Measurements from ENCODE around the gene LCLAT1.

Gene LCLAT1

DNA sequence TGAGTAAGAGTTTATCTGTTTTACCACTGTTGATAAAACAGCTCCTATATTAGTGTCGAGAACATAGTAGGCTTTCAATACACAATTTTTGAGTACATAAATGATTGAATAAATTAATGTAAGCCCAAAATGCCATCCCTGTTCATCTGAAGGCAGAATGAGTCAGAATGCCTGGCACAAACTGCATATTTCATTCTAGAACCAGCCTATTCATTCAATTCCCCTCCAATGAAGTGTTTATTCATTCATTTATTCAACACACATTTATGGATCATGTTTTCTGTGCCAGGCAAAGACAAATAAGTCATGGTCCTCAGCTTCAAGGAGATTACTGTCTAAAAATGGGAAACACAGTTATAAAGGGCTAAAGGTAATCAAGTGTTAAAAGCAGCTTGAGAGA, 22.8 kb upstream of the LCLAT1 start:
- DNase-seq = no peak

GRCh38 chr2:30425326-30425725, 21.7 kb upstream of the LCLAT1 start:
- DNase-seq = no peak

DNA sequence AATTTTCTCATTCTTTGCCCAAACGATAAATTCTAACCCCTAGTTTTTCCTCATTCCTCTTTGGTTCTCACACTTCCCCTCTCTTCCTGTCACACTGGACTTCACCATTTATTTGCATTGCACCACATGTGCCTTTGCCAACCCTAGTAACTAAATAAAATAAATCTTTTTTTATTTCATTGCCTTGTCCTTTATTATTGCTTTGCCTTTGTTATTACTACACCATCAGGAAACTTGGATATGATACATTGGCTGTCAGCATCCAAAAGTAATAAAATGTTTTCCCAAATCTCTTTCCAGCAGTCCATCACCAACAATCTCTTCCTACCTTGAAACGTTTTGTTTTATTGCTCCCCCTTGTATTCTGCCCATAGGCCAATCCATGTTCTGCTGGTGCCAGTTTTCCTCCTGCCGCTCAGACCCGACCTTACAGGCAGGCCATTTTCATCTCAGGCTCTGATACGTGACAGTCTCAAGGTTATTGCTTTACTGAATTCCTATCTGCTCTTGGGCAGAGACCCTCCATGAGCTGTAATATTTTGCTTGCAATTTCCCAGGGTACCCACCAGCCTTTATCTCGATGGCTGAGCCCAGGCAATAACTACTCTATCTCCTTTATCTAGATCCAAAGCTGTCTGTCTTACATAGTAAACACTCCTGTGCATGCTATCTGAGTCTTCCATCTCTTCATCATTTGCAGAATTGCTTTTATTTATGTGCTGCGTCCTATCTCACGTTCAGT, 19.3 kb upstream of the LCLAT1 start:
- DNase-seq = no peak

- DNase-seq = no peak
Measured at GRCh38 chr2:30428348-30428662, 18.7 kb upstream of the LCLAT1 start.

GRCh38 chr2:30428827-30429461, 18.1 kb upstream of the LCLAT1 start:
- no peak for DNase-seq

DNA sequence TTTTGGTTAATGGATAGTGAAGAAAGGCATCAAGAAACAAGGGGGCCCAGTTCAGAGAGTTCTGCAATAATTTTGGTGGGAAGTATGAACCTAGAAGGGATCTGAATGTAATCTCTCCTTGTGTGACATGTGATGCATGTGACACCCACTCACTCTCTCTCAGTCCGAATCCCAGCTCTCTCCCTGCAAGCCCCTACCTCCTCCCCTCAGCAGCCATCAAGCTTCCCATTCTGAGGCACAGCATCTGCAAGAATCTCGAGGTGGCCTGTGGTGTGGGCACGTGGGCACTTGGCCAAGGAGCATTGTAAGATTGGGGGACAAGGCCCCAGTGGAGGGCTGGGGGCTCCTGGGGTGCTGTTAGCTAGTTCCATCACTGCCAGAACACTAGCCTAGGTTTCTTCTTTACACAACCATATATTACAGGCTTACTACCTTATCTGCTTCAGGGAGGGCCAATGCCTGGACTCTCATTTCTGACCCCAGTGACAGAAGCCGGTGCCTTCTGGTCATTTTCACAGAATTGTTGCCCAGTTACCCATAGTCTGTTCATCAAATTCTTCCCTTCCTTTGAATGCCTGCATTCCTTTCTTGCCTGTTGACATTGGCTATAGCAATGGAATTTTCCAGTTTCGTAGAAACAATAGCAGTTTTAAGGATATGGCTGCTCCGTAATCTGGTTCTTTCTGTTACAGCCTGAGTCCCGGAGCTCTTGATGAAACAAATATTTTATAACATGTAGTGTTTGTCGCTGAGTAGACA, 13.3 kb upstream of the LCLAT1 start:
- no peak for DNase-seq

- DNase-seq = no peak
Measured at GRCh38 chr2:30434708-30435107, 12.3 kb upstream of the LCLAT1 start.

DNA sequence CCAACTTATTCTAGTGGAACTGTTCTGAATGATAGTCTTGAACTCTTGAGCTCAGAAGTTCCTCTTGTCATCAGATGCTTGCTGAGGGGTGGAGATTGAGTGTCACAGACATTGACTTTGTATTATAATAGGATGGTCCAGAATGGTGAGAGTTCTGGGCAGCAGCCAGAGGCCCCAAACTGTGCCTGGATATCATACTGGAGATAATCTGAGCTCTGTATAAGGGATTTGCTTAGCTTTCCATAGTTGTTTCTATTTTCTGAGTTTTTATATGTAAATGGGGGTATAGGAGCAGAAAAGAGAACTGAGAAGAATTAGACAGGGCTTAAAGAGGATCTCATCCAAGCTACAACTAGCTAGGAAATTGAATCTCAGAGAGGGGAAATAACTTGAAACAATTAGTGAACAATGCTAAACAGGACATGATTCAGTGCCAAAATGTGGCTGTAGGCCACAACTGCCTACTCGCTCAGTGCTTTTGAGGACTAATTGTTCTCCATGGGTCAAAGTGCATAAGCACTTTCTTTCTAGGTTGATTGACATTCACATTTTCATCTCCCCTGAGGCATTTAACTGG, 10.1 kb upstream of the LCLAT1 start:
- no peak for DNase-seq

- DNase-seq = no peak
Measured at GRCh38 chr2:30437809-30438548, 9.1 kb upstream of the LCLAT1 start.

- DNase-seq = no peak
Measured at GRCh38 chr2:30439296-30439695, 7.8 kb upstream of the LCLAT1 start.

- DNase-seq = peak; percentile 59
Measured at GRCh38 chr2:30439879-30440278, 7.2 kb upstream of the LCLAT1 start.

GRCh38 chr2:30441023-30441422, 6.0 kb upstream of the LCLAT1 start:
- no peak for DNase-seq

GRCh38 chr2:30443081-30443480, 4.0 kb upstream of the LCLAT1 start:
- no peak for DNase-seq

DNA sequence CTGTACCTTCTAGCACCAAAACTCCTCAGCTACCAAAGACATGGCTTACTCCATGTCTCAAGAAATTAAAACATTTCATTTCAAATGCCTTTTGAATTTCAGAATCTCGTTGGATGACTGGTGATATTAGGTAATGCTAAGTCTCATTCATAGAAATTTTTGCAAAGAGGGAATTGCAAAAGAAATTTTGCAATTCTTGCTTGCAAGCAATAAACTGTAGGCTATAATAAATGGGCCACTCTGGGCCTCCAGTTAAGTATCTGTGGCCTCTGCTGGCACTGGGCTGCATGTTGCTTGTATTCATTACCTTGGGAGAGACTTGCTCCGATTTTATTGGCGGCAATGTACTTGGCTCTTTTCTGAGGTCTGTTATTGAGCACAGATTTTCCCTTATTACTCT, 2.8 kb upstream of the LCLAT1 start:
- no peak for DNase-seq

- DNase-seq = no peak
Measured at GRCh38 chr2:30445266-30445821, 1.7 kb upstream of the LCLAT1 start.

DNA sequence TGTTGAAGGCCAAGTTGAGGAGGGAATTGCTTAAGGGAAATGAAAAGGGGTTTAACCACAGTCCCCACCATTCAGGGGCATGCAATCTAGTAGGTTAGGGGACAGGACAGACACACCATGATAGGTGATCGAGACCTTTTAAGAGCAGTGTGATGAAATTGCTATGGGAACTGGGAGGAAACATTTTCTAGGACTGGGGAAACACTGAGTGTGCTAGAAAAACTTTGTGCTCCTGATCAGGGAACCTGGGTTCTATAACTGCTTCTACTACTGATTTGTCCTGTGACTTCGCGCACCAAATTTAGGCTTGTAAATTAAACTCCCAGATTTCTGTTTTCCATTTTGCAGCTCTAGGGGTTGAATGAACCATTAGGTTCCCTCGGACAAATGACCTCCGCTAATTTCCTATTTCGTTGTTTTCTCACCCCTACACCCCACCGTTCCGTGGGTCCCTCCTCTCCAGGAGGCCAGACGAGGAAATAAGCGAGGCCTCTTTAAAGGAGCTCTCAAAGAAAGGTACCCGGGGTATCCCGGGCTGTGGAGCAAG, 371 bp upstream of the LCLAT1 start:
- DNase-seq = no peak

GRCh38 chr2:30448308-30448707, 1.3 kb downstream of the LCLAT1 start:
- no peak for DNase-seq

GRCh38 chr2:30448866-30449265, 1.8 kb downstream of the LCLAT1 start:
- no peak for DNase-seq

DNA sequence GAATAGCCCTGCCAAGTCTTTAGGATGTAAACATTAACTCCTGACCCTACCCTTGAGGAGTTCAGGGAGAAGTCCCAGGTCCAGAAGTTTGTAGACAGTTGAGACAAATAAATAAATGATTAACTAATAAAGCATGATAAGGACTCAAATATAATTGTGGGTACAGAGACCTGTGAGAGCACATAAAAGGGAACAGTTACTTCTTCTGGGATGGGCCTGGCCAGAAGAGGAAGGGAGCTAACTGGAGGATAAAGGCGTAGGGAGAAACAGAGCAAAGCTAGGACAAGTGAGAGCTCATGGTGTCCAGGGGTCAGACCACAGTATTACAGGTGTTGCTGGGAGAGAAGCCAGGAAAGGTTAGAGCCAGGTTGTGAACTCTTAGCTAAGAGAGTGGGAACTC, 3.0 kb downstream of the LCLAT1 start:
- no peak for DNase-seq

DNA sequence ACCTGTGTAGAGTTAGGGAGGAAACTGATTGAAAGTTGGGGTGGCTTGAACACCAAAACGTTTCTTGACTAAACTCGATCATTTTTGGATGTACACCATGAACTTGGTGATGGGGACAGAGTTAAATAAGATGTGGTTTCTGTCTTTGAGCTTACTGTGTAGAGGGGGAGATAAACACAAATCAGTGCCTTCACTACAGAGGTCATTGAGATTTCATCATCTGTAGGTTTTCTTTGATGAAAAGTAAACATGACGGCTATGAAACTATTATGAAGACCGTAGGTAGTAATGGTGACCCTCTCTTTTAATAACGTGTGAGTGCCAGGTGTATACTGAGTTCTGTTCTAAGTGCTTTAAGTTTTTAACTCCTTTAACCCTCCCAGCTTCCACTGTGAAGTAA, 6.5 kb downstream of the LCLAT1 start:
- no peak for DNase-seq

GRCh38 chr2:30454571-30454970, 7.5 kb downstream of the LCLAT1 start:
- no peak for DNase-seq

DNA sequence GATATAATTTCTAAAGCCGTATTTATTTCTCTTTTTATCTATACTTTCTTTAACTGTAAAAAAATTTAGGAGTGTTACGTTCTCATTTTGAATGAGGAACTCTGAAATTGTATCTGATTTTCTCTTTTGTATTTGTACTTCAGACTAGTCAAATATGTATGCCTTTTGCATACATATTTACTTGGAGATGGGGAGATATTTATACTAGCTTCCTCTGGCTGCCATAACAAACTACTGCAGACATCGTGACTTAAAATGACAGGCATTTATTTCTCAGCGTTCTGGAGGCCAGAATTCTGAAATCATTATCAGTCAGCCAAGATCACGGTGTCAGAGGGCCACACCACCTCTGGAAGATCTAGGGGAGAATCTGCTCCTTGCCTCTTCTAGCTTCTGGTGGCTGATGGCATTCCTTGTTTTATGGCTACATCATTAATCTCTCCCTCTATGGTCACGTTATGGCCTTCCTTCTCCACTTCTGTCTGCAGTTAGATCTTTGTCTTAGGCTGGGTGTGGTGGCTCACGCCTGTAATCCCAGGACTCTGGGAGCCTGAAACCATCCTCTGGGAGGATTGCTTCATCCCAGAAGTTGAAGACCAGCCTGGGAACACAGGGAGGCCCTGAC, 8.2 kb downstream of the LCLAT1 start:
- DNase-seq = no peak
